Epithelial cell of proximal tubule (primary cell): Measurements from ENCODE around the gene WDR37. TPM values are rescaled to one million over a fixed set of nuclear protein-coding genes. Genes with fewer than 3 reads are reported as not detected.

ENCODE experiments used
- DNase-seq: peaks from one replicate; pipeline ENCODE4 v3.0.0-alpha.2; 2011; ENCODE audit warnings: low read depth
- H3K4me3 ChIP-seq: 2 replicates; pipeline ENCODE4 v1.5.1; 2011; ENCODE audit warnings: low read depth, mild to moderate bottlenecking, low read length
- total RNA-seq: library from RNA; depleted of rRNA; stranded (reverse); fragments of >200 nt; gene quantifications from 2 replicates; pipeline ENCODE4 v1.2.3, GENCODE V29; 2015
- TF ChIP-seq, protein P1 (sequence below): conservative IDR thresholded peaks from 2 replicates; pipeline ENCODE4 v1.5.1; 2012; ENCODE audit warnings: low read depth, mild to moderate bottlenecking, low read length

WDR37 gene
- total RNA-seq, 1 donor from 2014 or later = 10.6 TPM

DNA sequence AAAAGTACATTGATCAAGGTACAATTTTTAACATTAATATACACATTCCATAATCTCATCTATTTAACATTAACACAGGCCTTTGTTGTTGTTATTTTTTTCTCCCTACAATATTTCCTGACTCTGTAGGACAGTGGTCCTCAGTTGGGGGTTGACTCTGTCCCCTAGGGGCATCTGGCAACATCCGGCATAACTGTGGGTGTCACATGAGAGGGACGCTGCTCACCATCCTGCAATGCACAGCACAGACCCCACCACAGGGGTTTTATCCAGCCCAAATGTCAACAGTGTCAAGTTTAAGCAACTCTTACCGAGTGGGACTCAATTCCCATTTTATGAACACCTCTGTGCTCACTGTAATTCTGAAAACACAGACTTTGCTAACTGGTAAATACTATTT is 16.1 kb upstream of the WDR37 start:
- no peak overlapping the region for H3K4me3 ChIP-seq
- TF ChIP-seq, protein P1, sequence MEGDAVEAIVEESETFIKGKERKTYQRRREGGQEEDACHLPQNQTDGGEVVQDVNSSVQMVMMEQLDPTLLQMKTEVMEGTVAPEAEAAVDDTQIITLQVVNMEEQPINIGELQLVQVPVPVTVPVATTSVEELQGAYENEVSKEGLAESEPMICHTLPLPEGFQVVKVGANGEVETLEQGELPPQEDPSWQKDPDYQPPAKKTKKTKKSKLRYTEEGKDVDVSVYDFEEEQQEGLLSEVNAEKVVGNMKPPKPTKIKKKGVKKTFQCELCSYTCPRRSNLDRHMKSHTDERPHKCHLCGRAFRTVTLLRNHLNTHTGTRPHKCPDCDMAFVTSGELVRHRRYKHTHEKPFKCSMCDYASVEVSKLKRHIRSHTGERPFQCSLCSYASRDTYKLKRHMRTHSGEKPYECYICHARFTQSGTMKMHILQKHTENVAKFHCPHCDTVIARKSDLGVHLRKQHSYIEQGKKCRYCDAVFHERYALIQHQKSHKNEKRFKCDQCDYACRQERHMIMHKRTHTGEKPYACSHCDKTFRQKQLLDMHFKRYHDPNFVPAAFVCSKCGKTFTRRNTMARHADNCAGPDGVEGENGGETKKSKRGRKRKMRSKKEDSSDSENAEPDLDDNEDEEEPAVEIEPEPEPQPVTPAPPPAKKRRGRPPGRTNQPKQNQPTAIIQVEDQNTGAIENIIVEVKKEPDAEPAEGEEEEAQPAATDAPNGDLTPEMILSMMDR = no peak
- DNase-seq = no peak

- no peak for DNase-seq
- TF ChIP-seq, protein P1 = no peak
- H3K4me3 ChIP-seq = no peak overlapping the region
These were observed 14.7 kb upstream of the WDR37 start for GRCh38 chr10:1041514-1041913.

DNA sequence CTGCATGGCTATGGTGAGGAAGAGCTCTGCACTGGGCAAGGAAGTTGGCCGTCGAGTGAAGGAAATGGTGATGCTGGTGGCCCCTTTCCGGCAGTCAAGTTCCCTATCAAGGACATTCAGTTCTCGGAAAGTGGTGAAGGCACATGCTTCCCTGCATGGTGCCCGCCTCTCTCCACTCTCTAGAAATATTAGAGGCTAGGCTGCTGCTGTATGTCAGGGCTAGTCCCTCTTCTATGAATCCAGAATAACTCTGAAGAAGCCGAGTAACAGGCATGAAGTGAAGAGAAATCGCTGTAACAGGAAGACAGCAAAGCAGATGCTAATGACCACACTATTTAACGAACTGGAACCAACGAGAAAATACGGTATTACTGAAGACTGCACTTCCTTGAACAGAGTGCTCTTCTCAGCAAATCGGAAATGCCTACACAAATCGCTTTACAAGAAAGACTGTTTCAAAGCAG is 12.6 kb upstream of the WDR37 start:
- no peak for DNase-seq
- TF ChIP-seq, protein P1 = no peak
- no peak overlapping the region for H3K4me3 ChIP-seq

DNA sequence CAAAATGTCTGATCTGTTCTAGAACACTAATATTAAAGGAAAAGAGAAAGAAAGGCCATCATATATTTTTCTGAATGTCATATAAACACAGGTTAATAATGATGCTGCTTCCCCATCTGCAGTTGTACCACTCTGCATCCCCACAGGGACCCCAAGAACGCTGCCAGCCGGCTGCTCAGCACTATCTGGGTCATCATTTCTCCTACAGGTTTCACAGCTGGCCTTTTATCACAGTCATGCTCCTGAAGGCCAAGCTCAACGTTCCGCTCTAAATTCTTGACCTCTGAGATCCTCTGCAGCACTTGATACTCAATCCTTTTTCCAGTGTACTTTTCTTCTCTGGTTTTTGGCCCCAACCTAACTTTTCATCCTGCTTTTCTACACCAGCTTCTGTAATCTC is 12.0 kb upstream of the WDR37 start:
- no peak overlapping the region for H3K4me3 ChIP-seq
- TF ChIP-seq, protein P1 = no peak
- DNase-seq = no peak

- TF ChIP-seq, protein P1 = no peak
- no peak overlapping the region for H3K4me3 ChIP-seq
- no peak for DNase-seq
These were observed 11.2 kb upstream of the WDR37 start for GRCh38 chr10:1044964-1045363.

GRCh38 chr10:1045415-1045814 is 10.8 kb upstream of the WDR37 start:
- TF ChIP-seq, protein P1 = no peak
- H3K4me3 ChIP-seq = no peak overlapping the region
- DNase-seq = no peak

- TF ChIP-seq, protein P1 = no peak
- H3K4me3 ChIP-seq = peak overlapping the region; percentile 66
- no peak for DNase-seq
These were observed 8.2 kb upstream of the WDR37 start for GRCh38 chr10:1047937-1048336.
